Natural killer cell (primary cell): Measurements from ENCODE around the gene LRCH3. TPM values are rescaled to one million over a fixed set of nuclear protein-coding genes. Genes with fewer than 3 reads are reported as not detected.
A peak's percentile ranks its signal among the peaks of the same experiment; 100 is the strongest.

Source experiments
- ATAC-seq, 3 donors: fragments of 150-1000 bp in 2 of 3; fragments of 200-7000 bp in 1 of 3; cut with Tn5 transposase; 1 replicate in 1 of 3; 2 replicates in 2 of 3; pipeline ENCODE4 v1.10.0; 2021; ENCODE audit warnings: mild to moderate bottlenecking in 2 of 3, moderate library complexity in 2 of 3
- DNase-seq, 2 donors: peaks; one replicate each; pipeline versions ENCODE4 v3.0.0 to v3.0.0-alpha.2; 2013 to 2021; ENCODE audit warnings: mixed read lengths in 1 of 2
- H3K27ac ChIP-seq: one replicate; pipeline ENCODE4 v1.5.1; 2013; ENCODE audit warnings: mild to moderate bottlenecking, low read length
- H3K27me3 ChIP-seq: one replicate; pipeline ENCODE4 v1.6.1; 2013; ENCODE audit warnings: low read length; ENCODE audit not compliant: control insufficient read depth, insufficient read depth
- H3K36me3 ChIP-seq: one replicate; pipeline ENCODE4 v1.6.1; 2013; ENCODE audit warnings: low read length; ENCODE audit not compliant: control insufficient read depth, insufficient read depth
- H3K4me1 ChIP-seq: one replicate; pipeline ENCODE4 v1.6.1; 2013; ENCODE audit warnings: low read length; ENCODE audit not compliant: control insufficient read depth, insufficient read depth
- H3K4me3 ChIP-seq: one replicate; pipeline ENCODE4 v1.5.1; 2013; ENCODE audit warnings: low read length
- H3K9me3 ChIP-seq: one replicate; pipeline ENCODE4 v1.6.1; 2013; ENCODE audit warnings: low read length; ENCODE audit not compliant: control insufficient read depth, insufficient read depth
- H3K27ac Mint-ChIP-seq, 2 donors: one replicate each; pipeline ENCODE4 v1.8.0; 2022; ENCODE audit warnings: mild to moderate bottlenecking in 2 of 2, mixed read lengths in 2 of 2, moderate library complexity in 1 of 2
- H3K27me3 Mint-ChIP-seq, 2 donors: one replicate each; pipeline ENCODE4 v1.8.0; 2022; ENCODE audit warnings: low read depth in 2 of 2, mixed read lengths in 2 of 2
- H3K36me3 Mint-ChIP-seq: one replicate; pipeline ENCODE4 v1.8.0; 2022; ENCODE audit warnings: mixed read lengths
- H3K4me1 Mint-ChIP-seq, 2 donors: one replicate each; pipeline ENCODE4 v1.8.0; 2022; ENCODE audit warnings: mixed read lengths in 2 of 2
- H3K4me3 Mint-ChIP-seq: one replicate; pipeline ENCODE4 v1.8.0; 2022; ENCODE audit warnings: mild to moderate bottlenecking, moderate library complexity, mixed read lengths
- H3K9me3 Mint-ChIP-seq, 2 donors: one replicate each; pipeline ENCODE4 v1.8.0; 2022; ENCODE audit warnings: mixed read lengths in 2 of 2
- CTCF ChIP-seq: fragments of 200-600 bp; IDR thresholded peaks from one replicate; pipeline ENCODE4 v1.8.0; 2022; ENCODE audit warnings: antibody characterized with exemption
- WGBS: methylation state at CpG from one replicate; pipeline ENCODE4 v1.1.7; 2013; ENCODE audit warnings: missing lambda C conversion rate; ENCODE audit not compliant: insufficient coverage; 5-methylcytosine and 5-hydroxymethylcytosine counted together
- intact Hi-C: fragments of 100-400 bp; cut with micrococcal nuclease; formaldehyde crosslinking; loops from one replicate; pipeline ENCODE4 v1.14.2; 2022
- total RNA-seq, 4 donors: library from RNA; stranded (reverse); fragments of 120-200 nt in 1 of 4; gene quantifications; one replicate each; pipeline versions ENCODE4 v1.2.3 to v1.2.4, GENCODE V29; 2013 to 2022

LRCH3 gene
- total RNA-seq, 3 donors from 2014 or later (not counting 1 experiment from before 2014, with no cell fraction given): 68.1 to 90.5 (median 90.3) TPM

DNA sequence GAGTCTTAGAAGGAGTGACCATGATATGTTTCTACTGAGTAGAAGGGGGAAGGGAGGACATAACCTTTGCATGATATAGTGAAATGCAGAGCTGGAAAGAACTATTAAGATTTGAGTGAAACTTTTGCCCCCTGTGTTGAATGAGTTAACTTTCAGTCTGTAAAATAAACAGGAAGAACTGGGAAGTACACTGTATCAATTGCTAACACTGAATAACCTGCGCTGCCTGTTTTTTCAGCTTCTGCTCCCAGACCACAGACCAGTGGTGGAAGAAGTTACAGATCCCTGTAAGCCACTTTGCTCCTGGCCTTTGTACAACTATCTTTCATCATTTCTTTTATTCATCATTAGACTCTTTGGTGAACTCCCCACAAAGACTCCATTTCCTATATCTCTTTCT is 3.6 kb upstream of the LRCH3 start:
- Mint-ChIP-seq H3K27ac (peak overlapping the region in 1 of 2 donors; percentile 9), H3K36me3 (peaks cover 3% of the 10 kb centered on the region), H3K4me1 (peaks cover 13 to 15% of the 10 kb centered on the region in 2 donors), H3K27me3 (no peaks in the 10 kb centered on the region), H3K9me3 (no peaks in the 10 kb centered on the region), H3K4me3 (no peak overlapping the region)
- H3K27me3 ChIP-seq: no peaks in the 10 kb centered on the region
- intact Hi-C loops: no loop called here
- WGBS: 92% methylated on average over 1 of the region's 1 CpG
- H3K9me3 ChIP-seq: no peaks in the 10 kb centered on the region
- H3K4me3 ChIP-seq: no peak overlapping the region
- no peak overlapping the region for H3K27ac ChIP-seq
- DNase-seq: no peak
- ATAC-seq: no peak
- H3K36me3 ChIP-seq: peaks cover 7% of the 10 kb centered on the region
- no peak for TF ChIP-seq CTCF
- H3K4me1 ChIP-seq: peaks cover 6% of the 10 kb centered on the region

- WGBS: 96% methylated on average over 3 of the region's 3 CpGs
- Histone ChIP-seq H3K27ac (no peak overlapping the region), H3K9me3 (no peaks in the 10 kb centered on the region), H3K36me3 (no peaks in the 10 kb centered on the region), H3K27me3 (no peaks in the 10 kb centered on the region), H3K4me1 (peaks cover 12% of the 10 kb centered on the region), H3K4me3 (no peak overlapping the region)
- Mint-ChIP-seq H3K27me3 (no peaks in the 10 kb centered on the region), H3K4me3 (no peak overlapping the region), H3K27ac (peak overlapping the region; percentile 94 to 97), H3K9me3 (no peaks in the 10 kb centered on the region), H3K36me3 (no peaks in the 10 kb centered on the region), H3K4me1 (peaks cover 26 to 29% of the 10 kb centered on the region in 2 donors)
- DNase-seq (no peak), ATAC-seq (no peak)
- intact Hi-C loops: no loop called here
- TF ChIP-seq CTCF: no peak
Measured at GRCh38 chr3:197789309-197789708, 1.7 kb upstream of the LRCH3 start.

DNA sequence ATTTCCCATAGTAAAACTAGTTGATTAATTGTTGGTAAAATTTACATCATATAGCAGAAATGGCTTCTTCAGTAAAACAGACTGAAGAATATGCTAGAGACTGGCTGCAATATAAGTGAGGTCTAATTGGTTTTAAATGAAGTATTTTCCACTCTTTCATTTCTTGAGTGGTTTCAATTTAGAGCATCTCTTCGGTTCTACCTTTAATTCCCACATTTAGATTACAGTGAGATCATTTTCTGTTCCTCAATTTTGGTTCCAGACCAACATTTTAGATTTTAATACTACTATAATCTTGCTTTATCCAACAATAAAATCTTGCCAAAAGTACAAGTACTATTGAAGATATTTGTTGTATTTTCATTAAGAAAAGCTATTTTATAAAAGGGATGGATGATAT is 1.0 kb upstream of the LRCH3 start:
- no CpG with 5 or more reads among the region's 1 CpG for WGBS
- H3K4me3 ChIP-seq: peak overlapping the region; percentile 94
- ATAC-seq: no peak
- Mint-ChIP-seq H3K27ac (peak overlapping the region; percentile 94 to 97), H3K27me3 (no peaks in the 10 kb centered on the region), H3K36me3 (no peaks in the 10 kb centered on the region), H3K4me1 (peaks cover 31 to 32% of the 10 kb centered on the region in 2 donors), H3K9me3 (no peaks in the 10 kb centered on the region), H3K4me3 (peak overlapping the region; percentile 93)
- no peaks in the 10 kb centered on the region for H3K9me3 ChIP-seq
- peaks cover 12% of the 10 kb centered on the region for H3K4me1 ChIP-seq
- DNase-seq: no peak
- no peak for TF ChIP-seq CTCF
- no peaks in the 10 kb centered on the region for H3K36me3 ChIP-seq
- no peaks in the 10 kb centered on the region for H3K27me3 ChIP-seq
- intact Hi-C loops: no loop called here
- H3K27ac ChIP-seq: no peak overlapping the region
